ENCODE results near the gene MANBA.

MANBA gene

DNA sequence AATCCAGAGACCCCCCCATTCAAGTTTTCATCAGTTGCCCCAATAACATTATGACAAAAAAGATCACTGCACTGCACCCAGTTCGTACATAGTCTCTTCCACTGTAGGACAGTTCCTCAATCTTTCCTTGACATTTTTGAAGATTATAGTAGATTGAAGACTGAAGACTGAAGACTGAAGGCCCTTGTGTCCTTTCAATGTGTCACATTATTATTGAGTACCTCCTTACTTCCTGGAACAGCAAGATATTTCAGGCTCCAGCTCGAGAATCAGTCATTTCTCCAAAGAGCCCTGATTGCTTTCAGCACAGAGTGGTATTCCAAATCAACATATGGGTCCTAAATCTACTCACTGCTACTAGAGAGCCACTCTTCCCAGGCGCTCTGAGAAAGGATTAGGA is 75.0 kb downstream of the MANBA start:
- no peak for DNase-seq
- Histone ChIP-seq H3K27ac (ENCODE audit: insufficient read depth, low read length, poor library complexity, severe bottlenecking) (no peak overlapping the region), H3K4me3 (ENCODE audit: insufficient read depth, low read depth, low read length, poor library complexity, severe bottlenecking) (no peak overlapping the region), H3K4me1 (ENCODE audit: control insufficient read depth, insufficient read depth, low read length, poor library complexity, severe bottlenecking) (no peaks in the 10 kb centered on the region), H3K9me3 (ENCODE audit: control insufficient read depth, low read length) (no peaks in the 10 kb centered on the region), H3K36me3 (ENCODE audit: control insufficient read depth, insufficient read depth, low read length) (peaks cover 5% of the 10 kb centered on the region), H3K27me3 (replicated peaks; ENCODE audit: control insufficient read depth, insufficient read depth, low read length, poor library complexity, severe bottlenecking) (no peaks in the 10 kb centered on the region)

DNA sequence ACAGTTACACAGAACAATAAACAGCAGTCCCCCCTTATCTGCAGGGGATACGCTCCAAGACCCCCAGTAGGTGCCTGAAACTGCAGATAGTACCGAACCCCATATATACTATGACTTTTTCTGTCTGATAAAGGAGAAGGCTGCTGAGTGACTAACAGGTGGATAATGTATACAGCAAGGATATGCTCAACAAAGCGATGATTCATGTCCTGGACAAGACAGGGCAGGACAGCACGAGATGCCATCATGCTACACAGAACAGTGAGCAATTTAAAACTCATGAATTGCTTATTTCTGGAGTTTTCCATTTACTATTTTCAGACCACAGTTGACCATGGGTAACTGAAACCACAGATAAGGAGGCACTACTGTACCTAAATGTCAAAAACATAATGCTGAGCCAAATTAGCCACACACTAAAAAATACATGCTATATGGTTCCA is 76.1 kb downstream of the MANBA start:
- no peaks in the 10 kb centered on the region for H3K4me1 ChIP-seq (ENCODE audit: control insufficient read depth, insufficient read depth, low read length, poor library complexity, severe bottlenecking)
- H3K27ac ChIP-seq (ENCODE audit: insufficient read depth, low read length, poor library complexity, severe bottlenecking) = no peak overlapping the region
- H3K36me3 ChIP-seq (ENCODE audit: control insufficient read depth, insufficient read depth, low read length) = peaks cover 5% of the 10 kb centered on the region

DNA sequence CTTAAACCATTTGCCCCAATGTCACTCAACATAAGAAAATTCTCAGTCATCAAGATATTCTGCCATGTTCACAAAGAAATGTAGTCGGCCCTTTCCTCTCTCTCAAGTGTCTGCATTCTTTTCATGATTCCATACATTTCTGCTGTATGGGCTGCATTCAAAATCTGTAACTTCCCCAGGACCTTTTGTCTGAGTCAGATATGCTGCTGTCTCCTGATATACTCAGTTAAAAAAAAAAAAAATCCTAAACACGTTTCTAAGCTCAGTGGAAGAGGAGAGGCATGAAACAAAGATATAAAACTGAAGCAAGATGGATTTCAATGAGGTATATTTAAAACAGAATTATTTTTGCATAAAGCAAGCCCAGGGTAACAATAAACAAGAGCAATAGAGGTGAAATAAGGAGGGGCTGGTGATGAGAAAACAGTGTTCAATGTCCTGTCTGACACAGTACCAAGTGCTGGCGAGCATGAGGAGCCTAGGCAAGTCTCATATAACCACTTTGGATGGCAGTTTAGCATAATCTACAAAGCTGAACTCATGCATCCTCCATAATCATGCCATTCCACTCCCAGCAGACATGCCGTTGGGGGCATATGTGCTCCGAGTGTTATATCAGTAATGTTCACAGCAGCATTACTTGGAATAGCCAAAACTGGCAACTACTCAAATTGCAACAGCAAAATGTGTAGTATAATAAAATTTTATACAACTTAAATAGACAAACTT is 76.7 kb downstream of the MANBA start:
- no peak for DNase-seq
- H3K36me3 ChIP-seq (ENCODE audit: control insufficient read depth, insufficient read depth, low read length) = peaks cover 5% of the 10 kb centered on the region
- no peak overlapping the region for H3K27ac ChIP-seq (ENCODE audit: insufficient read depth, low read length, poor library complexity, severe bottlenecking)
- no peak overlapping the region for H3K4me3 ChIP-seq (ENCODE audit: insufficient read depth, low read depth, low read length, poor library complexity, severe bottlenecking)
- no peaks in the 10 kb centered on the region for H3K9me3 ChIP-seq (ENCODE audit: control insufficient read depth, low read length)
- no peaks in the 10 kb centered on the region for H3K27me3 ChIP-seq (replicated peaks; ENCODE audit: control insufficient read depth, insufficient read depth, low read length, poor library complexity, severe bottlenecking)
- no peaks in the 10 kb centered on the region for H3K4me1 ChIP-seq (ENCODE audit: control insufficient read depth, insufficient read depth, low read length, poor library complexity, severe bottlenecking)

More for the DNA sequence above, 76.1 kb downstream of the MANBA start:
- Histone ChIP-seq H3K27me3 (replicated peaks; ENCODE audit: control insufficient read depth, insufficient read depth, low read length, poor library complexity, severe bottlenecking) (no peaks in the 10 kb centered on the region), H3K9me3 (ENCODE audit: control insufficient read depth, low read length) (no peaks in the 10 kb centered on the region), H3K4me3 (ENCODE audit: insufficient read depth, low read depth, low read length, poor library complexity, severe bottlenecking) (no peak overlapping the region)
- no peak for DNase-seq

DNA sequence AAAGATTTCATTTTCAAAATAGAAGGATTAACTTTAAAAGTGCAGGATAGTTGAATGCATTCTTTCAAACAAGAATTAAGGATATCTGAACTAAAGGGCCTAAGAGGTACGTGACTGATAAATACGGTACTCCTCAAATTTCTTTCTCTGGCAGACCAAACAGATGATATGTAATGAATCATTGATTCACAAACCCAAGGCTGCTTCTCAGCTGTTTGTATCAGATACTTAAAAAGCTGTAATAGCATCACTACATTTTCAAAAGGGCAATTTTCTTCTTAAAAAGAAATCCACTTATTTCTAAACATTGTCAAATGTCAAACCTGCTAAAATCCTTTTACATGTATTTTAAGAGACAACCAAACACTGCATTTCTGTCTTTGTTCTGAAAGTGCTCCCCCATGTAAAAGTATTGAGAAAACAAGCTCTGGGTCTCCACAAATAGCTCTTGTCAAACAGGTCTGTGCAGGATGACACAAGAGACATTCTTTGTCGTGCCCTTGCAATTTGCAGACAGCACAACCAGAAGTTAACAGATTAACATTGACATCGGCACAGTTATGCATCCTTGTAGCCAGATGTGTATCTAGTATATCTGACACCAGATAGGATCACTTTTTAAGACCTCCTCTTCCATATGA is 82.0 kb downstream of the MANBA start:
- no peak for DNase-seq
- H3K27ac ChIP-seq (ENCODE audit: insufficient read depth, low read length, poor library complexity, severe bottlenecking) = no peak overlapping the region
- H3K4me1 ChIP-seq (ENCODE audit: control insufficient read depth, insufficient read depth, low read length, poor library complexity, severe bottlenecking) = no peaks in the 10 kb centered on the region
- H3K27me3 ChIP-seq (replicated peaks; ENCODE audit: control insufficient read depth, insufficient read depth, low read length, poor library complexity, severe bottlenecking) = no peaks in the 10 kb centered on the region
- no peak overlapping the region for H3K4me3 ChIP-seq (ENCODE audit: insufficient read depth, low read depth, low read length, poor library complexity, severe bottlenecking)
- no peaks in the 10 kb centered on the region for H3K9me3 ChIP-seq (ENCODE audit: control insufficient read depth, low read length)
- H3K36me3 ChIP-seq (ENCODE audit: control insufficient read depth, insufficient read depth, low read length) = no peaks in the 10 kb centered on the region

DNA sequence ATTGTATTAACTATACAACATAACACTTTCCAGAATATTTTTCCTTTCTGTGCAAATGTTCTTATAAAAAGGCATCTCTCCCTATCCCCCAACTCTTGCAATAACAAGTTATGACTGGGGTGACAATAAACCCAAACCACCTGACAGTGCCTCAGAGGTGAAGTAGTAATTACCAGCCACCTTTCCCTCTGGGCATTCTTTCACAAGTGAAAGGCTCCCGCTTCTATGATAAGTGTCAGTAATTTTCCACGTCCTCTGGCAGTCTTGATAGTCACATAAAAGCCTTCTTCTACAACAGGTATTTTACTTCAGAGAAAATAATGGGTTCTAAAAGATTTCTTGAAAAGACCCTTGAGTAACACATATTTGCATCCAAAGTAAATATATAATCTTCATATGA is 82.7 kb downstream of the MANBA start:
- Histone ChIP-seq H3K9me3 (ENCODE audit: control insufficient read depth, low read length) (no peaks in the 10 kb centered on the region), H3K27ac (ENCODE audit: insufficient read depth, low read length, poor library complexity, severe bottlenecking) (no peak overlapping the region), H3K27me3 (replicated peaks; ENCODE audit: control insufficient read depth, insufficient read depth, low read length, poor library complexity, severe bottlenecking) (no peaks in the 10 kb centered on the region), H3K4me3 (ENCODE audit: insufficient read depth, low read depth, low read length, poor library complexity, severe bottlenecking) (no peak overlapping the region), H3K36me3 (ENCODE audit: control insufficient read depth, insufficient read depth, low read length) (no peaks in the 10 kb centered on the region), H3K4me1 (ENCODE audit: control insufficient read depth, insufficient read depth, low read length, poor library complexity, severe bottlenecking) (no peaks in the 10 kb centered on the region)
- DNase-seq = no peak

DNA sequence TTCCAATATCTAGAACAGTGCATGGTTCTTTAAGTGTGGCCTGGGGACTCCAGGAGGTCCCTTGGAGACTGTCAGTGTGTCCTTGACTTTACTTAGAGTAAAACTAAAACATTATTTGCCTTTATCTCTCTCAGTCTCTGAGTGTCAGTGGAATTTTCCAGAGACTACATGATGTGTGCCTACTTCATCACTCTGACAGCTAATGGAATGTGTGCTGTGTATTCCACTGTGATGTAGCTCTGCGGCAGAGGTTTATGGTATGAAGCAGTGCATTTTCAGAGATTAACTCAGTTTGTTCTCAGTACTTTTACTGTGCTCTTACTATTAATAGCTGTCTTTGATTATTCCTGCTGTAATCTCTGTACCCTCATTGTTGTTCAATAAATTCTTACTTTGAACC is 85.6 kb downstream of the MANBA start:
- H3K9me3 ChIP-seq (ENCODE audit: control insufficient read depth, low read length) = no peaks in the 10 kb centered on the region
- H3K36me3 ChIP-seq (ENCODE audit: control insufficient read depth, insufficient read depth, low read length) = no peaks in the 10 kb centered on the region
- H3K4me3 ChIP-seq (ENCODE audit: insufficient read depth, low read depth, low read length, poor library complexity, severe bottlenecking) = no peak overlapping the region
- H3K4me1 ChIP-seq (ENCODE audit: control insufficient read depth, insufficient read depth, low read length, poor library complexity, severe bottlenecking) = no peaks in the 10 kb centered on the region
- H3K27me3 ChIP-seq (replicated peaks; ENCODE audit: control insufficient read depth, insufficient read depth, low read length, poor library complexity, severe bottlenecking) = no peaks in the 10 kb centered on the region
- no peak for DNase-seq
- H3K27ac ChIP-seq (ENCODE audit: insufficient read depth, low read length, poor library complexity, severe bottlenecking) = no peak overlapping the region

DNA sequence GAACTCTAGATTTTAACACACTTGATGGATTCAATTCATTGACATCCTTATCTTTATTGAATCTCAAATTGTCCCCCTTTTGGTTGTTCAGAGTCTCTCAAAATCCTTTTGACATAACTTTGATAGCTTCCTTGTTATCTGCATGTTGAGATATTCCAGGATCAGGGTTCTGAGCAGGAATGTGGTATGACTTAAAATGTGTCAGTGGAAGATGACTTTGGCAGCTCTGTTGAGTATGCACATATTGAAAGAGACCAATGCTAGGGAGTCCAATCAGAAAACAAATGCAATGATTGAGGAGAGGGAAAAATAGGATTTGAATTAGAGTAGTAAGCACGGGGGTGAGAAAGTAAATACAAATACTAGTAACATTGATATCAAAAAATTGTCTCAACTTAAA is 93.8 kb downstream of the MANBA start:
- Histone ChIP-seq H3K27me3 (replicated peaks; ENCODE audit: control insufficient read depth, insufficient read depth, low read length, poor library complexity, severe bottlenecking) (no peaks in the 10 kb centered on the region), H3K4me1 (ENCODE audit: control insufficient read depth, insufficient read depth, low read length, poor library complexity, severe bottlenecking) (no peaks in the 10 kb centered on the region), H3K27ac (ENCODE audit: insufficient read depth, low read length, poor library complexity, severe bottlenecking) (no peak overlapping the region), H3K36me3 (ENCODE audit: control insufficient read depth, insufficient read depth, low read length) (peaks cover 3% of the 10 kb centered on the region), H3K4me3 (ENCODE audit: insufficient read depth, low read depth, low read length, poor library complexity, severe bottlenecking) (no peak overlapping the region), H3K9me3 (ENCODE audit: control insufficient read depth, low read length) (no peaks in the 10 kb centered on the region)
- DNase-seq = no peak

DNA sequence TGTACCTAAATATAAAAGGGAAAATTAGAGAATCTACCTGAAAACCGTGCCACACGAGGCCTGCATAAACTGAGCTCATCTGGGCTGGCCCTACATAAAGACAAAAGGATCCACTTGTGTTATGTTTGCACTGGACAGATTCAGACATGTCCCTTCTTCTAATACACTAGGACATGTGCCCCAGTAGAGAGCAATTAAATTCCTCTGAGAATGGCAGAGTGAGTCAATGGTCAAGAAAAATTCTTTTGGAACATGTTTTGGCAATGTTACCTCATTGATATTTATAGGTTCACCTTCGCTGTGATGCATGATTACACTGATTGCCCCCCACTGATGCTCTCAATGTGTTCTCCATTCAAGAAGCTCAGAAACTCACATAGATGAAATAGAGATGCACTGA is 95.2 kb downstream of the MANBA start:
- no peak overlapping the region for H3K4me3 ChIP-seq (ENCODE audit: insufficient read depth, low read depth, low read length, poor library complexity, severe bottlenecking)
- H3K27me3 ChIP-seq (replicated peaks; ENCODE audit: control insufficient read depth, insufficient read depth, low read length, poor library complexity, severe bottlenecking) = no peaks in the 10 kb centered on the region
- H3K4me1 ChIP-seq (ENCODE audit: control insufficient read depth, insufficient read depth, low read length, poor library complexity, severe bottlenecking) = no peaks in the 10 kb centered on the region
- no peak for DNase-seq
- no peaks in the 10 kb centered on the region for H3K9me3 ChIP-seq (ENCODE audit: control insufficient read depth, low read length)
- no peak overlapping the region for H3K27ac ChIP-seq (ENCODE audit: insufficient read depth, low read length, poor library complexity, severe bottlenecking)
- H3K36me3 ChIP-seq (ENCODE audit: control insufficient read depth, insufficient read depth, low read length) = peaks cover 3% of the 10 kb centered on the region

DNA sequence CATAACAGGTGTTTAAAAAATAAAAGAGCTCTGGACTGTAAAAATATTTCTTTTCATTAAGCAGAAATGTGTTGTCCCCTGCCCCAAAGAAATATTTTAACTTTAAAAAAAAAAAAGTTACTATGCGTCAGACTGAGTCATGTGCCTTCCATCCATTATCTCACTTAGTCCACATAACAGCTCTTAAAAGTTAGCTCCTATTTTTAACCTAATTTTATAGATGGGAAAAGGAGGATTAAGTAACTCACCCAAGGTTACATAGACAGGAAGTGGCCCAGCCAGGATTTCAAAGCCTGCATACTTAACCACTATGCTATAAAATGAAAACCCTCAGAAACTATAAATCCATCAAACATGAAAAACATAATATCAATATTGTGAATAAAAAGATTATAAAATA is 97.7 kb downstream of the MANBA start:
- Histone ChIP-seq H3K27ac (ENCODE audit: insufficient read depth, low read length, poor library complexity, severe bottlenecking) (no peak overlapping the region), H3K4me1 (ENCODE audit: control insufficient read depth, insufficient read depth, low read length, poor library complexity, severe bottlenecking) (no peaks in the 10 kb centered on the region), H3K9me3 (ENCODE audit: control insufficient read depth, low read length) (no peaks in the 10 kb centered on the region), H3K4me3 (ENCODE audit: insufficient read depth, low read depth, low read length, poor library complexity, severe bottlenecking) (no peak overlapping the region), H3K36me3 (ENCODE audit: control insufficient read depth, insufficient read depth, low read length) (peaks cover 3% of the 10 kb centered on the region), H3K27me3 (replicated peaks; ENCODE audit: control insufficient read depth, insufficient read depth, low read length, poor library complexity, severe bottlenecking) (no peaks in the 10 kb centered on the region)
- DNase-seq = no peak

DNA sequence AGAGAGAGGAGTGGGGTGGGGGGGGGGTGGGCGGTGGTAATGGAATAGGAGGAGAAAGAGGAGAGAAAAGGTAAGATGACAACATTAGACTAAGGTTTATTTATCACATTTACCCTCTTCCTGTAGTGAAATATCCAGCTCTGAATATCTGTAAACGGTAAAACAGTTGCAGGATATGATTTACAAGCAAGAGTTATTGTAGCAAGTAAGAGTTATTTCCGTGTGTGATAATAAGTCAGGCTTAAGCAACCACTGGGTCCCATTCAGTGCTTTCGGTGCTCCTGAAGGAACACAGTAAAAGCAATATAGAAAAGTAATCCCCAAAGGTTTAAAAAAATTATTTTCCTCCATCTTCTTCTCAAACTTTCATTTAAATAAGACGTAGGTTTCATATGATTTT is 103.6 kb downstream of the MANBA start:
- Histone ChIP-seq H3K27ac (ENCODE audit: insufficient read depth, low read length, poor library complexity, severe bottlenecking) (no peak overlapping the region), H3K4me1 (ENCODE audit: control insufficient read depth, insufficient read depth, low read length, poor library complexity, severe bottlenecking) (no peaks in the 10 kb centered on the region), H3K36me3 (ENCODE audit: control insufficient read depth, insufficient read depth, low read length) (peaks cover 5% of the 10 kb centered on the region), H3K27me3 (replicated peaks; ENCODE audit: control insufficient read depth, insufficient read depth, low read length, poor library complexity, severe bottlenecking) (no peaks in the 10 kb centered on the region), H3K9me3 (ENCODE audit: control insufficient read depth, low read length) (no peaks in the 10 kb centered on the region), H3K4me3 (ENCODE audit: insufficient read depth, low read depth, low read length, poor library complexity, severe bottlenecking) (no peak overlapping the region)
- no peak for DNase-seq
